Muscle layer of duodenum (tissue), 2 donors: Measurements from ENCODE around the gene MFSD12.
A peak's percentile ranks its signal among the peaks of the same experiment; 100 is the strongest.

ENCODE experiments used
- H3K27ac ChIP-seq: one replicate; pipeline ENCODE4 v1.7.0; 2013; ENCODE audit warnings: mild to moderate bottlenecking, low read length
- H3K27me3 ChIP-seq: one replicate; pipeline ENCODE4 v1.7.0; 2013; ENCODE audit warnings: low read depth, mild to moderate bottlenecking, control low read depth, low read length
- H3K36me3 ChIP-seq, 2 donors: one replicate each; pipeline ENCODE4 v1.7.0; 2013; ENCODE audit warnings: low read length in 2 of 2, control low read depth in 1 of 2, mild to moderate bottlenecking in 1 of 2; ENCODE audit not compliant: insufficient read depth in 2 of 2, control insufficient read depth in 1 of 2
- H3K4me1 ChIP-seq, 2 donors: one replicate each; pipeline ENCODE4 v1.7.0; 2013; ENCODE audit warnings: low read length in 2 of 2, mild to moderate bottlenecking in 2 of 2, control low read depth in 1 of 2, moderate library complexity in 1 of 2; ENCODE audit not compliant: insufficient read depth in 2 of 2, control insufficient read depth in 1 of 2
- H3K4me3 ChIP-seq, 2 donors: one replicate each; pipeline ENCODE4 v1.7.0; 2013; ENCODE audit warnings: low read length in 2 of 2, low read depth in 1 of 2, mild to moderate bottlenecking in 1 of 2
- H3K9me3 ChIP-seq, 2 donors: one replicate each; pipeline ENCODE4 v1.7.0; 2013; ENCODE audit warnings: low read length in 2 of 2, control low read depth in 1 of 2, mild to moderate bottlenecking in 1 of 2; ENCODE audit not compliant: control insufficient read depth in 1 of 2
- donor health status: healthy.

The MFSD12 gene

DNA sequence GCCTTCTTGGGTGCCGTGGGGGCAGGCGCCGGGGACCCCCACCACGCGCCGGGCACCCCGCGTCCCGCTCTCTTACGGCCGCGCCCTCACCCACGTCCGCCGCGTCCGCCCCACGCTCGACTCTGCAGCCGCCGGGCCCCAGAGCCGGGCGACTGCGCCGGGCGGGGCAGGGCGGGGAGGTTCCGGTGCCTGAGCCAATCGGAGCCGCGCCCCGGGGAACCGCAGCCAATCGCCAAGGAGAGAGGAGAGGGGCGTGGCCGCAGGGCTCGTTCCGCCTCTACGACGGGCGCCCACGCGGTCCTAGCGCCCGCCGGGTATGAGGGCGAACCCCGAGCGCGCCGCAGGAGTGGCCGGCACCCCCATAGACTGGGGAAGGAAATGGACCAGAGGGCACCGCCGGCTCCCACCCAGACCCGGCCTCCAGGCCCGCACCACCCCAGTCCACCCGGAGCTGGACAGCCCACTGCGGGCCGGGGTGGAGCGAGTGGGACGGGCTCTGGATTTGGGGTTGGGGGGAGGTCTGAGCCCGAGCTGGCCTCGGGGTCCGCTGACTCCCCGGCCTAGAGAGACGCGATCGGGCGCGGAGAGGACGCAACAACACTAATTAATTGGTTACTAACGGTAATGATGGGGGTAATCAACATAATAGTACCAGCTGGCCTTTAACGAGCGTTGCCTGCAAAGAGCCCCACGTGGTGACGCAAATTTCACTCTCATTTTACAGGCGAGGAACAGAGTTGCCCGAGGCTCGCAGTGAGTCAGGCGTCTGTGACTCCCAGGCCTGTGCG lies at the start of gene MFSD12:
Gene MFSD12, minus strand, starts transcription at position 126 of the 788 bp plus-strand sequence. CDS start 183 bp downstream, outside the sequence.
- no peaks in the 10 kb centered on the region for H3K36me3 ChIP-seq
- peak within 1 kb of the TSS; percentile 67 for H3K27ac ChIP-seq
- peak within 1 kb of the TSS; percentile 79 to 94 for H3K4me3 ChIP-seq
- no peaks in the 10 kb centered on the region for H3K9me3 ChIP-seq
- peaks cover 0 to 17% of the 10 kb centered on the region in 2 donors for H3K4me1 ChIP-seq
- no peaks in the 10 kb centered on the region for H3K27me3 ChIP-seq

DNA sequence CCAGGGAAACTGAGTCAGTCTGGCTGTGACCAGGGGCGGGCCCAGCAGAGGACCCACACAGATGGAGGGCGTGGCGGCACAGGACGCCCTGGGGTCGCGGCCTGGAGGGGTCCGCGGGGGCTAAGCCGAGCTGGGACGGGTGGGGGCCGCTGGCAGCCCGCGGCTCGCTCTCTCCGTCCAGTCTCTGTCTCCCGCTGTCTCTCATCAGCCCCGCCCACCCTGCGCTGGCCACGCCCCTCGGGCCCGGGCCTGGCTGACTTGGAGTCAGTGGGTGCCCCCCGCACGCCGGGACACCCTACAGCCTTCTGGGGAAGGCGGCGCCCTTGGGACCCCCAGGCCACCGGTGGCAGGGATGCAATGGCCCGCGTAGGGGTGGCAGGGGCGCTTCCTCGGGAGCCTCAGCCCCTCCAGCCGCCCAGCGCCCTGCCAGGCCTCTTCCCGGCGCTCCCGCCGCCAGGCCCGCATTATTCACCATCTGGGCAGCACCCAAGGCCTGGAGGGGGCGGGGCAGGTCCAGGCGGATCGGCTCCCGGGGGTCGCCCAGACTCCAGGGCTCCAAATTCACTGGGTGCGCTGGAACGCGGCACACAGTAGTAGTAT lies 49.4 kb upstream of the MFSD12 start, which contains the start of gene TBXA2R:
Gene TBXA2R, minus strand, starts transcription at position 186 of the 600 bp plus-strand sequence. CDS start 6,241 bp downstream, outside the sequence.
- Histone ChIP-seq H3K4me1 (peaks cover 0 to 25% of the 10 kb centered on the region in 2 donors), H3K36me3 (peaks cover 2 to 13% of the 10 kb centered on the region in 2 donors), H3K27ac (no peak within 1 kb of the TSS), H3K9me3 (no peaks in the 10 kb centered on the region), H3K27me3 (no peaks in the 10 kb centered on the region), H3K4me3 (peak within 1 kb of the TSS; percentile 42 to 65)

DNA sequence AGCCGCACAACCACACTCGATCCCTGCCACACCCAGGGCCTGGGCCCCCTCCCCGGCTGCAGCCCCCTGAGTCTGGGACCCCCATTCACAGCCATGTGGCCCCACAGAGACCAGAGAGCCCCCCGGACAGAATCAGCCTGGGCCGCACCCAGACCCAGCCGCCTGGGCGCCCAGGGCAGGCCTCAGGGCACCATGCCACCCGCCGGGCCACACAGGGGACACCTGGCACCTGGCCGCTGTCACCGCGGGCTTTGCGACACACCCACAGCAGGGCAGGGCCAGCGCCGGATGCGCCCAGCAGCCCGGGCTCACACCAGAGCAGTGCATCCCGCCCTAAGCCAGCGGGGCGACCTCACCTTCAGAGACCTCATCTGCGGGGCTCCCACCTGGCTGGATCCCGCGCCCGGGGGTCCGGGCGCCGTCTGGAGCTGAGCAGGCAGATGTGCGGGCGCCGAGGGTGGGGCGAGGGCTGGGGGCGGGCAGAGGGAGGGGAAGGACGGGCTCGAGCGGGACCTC lies 48.8 kb upstream of the MFSD12 start:
- H3K4me1 ChIP-seq, result peaks cover 0 to 25% of the 10 kb centered on the region in 2 donors

DNA sequence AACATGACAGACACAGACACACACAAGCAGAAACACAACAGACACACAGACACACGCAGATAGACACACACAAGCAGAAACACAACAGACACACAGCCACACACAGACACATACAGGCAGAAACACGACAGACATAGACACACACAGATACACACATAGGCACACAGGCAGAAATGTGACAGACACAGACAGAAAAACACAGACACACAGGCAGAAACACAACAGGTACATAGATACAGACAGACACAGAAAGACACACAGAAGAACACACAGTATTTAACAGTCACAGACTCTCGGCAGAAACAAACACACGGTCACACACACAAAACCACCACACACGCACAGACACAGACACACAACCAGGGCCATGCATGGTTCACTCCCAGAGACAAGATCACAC lies 48.4 kb upstream of the MFSD12 start:
- Histone ChIP-seq H3K27me3 (no peaks in the 10 kb centered on the region), H3K4me1 (peaks cover 0 to 25% of the 10 kb centered on the region in 2 donors), H3K4me3 (peak overlapping the region; percentile 11 to 65), H3K36me3 (peaks cover 0 to 3% of the 10 kb centered on the region in 2 donors), H3K9me3 (no peaks in the 10 kb centered on the region), H3K27ac (no peak overlapping the region)

More for the DNA sequence above, 48.8 kb upstream of the MFSD12 start:
- Histone ChIP-seq H3K9me3 (no peaks in the 10 kb centered on the region), H3K27me3 (no peaks in the 10 kb centered on the region), H3K27ac (no peak overlapping the region), H3K4me3 (peak overlapping the region; percentile 11 to 65), H3K36me3 (peaks cover 0 to 7% of the 10 kb centered on the region in 2 donors)

DNA sequence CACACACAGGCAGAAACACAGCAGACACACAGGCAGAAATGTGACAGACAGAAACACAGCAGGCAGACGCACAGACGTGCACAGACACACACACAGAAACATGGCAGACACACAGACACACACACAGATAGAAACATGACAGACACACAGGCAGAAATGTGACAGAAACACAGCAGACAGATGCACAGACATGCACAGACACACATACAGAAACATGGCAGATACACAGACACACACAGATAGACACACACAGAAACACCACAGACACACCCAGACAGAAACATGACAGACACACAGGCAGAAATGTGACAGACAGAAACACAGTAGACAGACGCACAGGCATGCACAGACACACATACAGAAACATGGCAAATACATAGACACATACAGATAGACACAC lies 48.0 kb upstream of the MFSD12 start:
- Histone ChIP-seq H3K36me3 (no peaks in the 10 kb centered on the region), H3K9me3 (no peaks in the 10 kb centered on the region), H3K27me3 (no peaks in the 10 kb centered on the region), H3K27ac (no peak overlapping the region), H3K4me3 (peak overlapping the region; percentile 11 to 65), H3K4me1 (peaks cover 0 to 25% of the 10 kb centered on the region in 2 donors)

DNA sequence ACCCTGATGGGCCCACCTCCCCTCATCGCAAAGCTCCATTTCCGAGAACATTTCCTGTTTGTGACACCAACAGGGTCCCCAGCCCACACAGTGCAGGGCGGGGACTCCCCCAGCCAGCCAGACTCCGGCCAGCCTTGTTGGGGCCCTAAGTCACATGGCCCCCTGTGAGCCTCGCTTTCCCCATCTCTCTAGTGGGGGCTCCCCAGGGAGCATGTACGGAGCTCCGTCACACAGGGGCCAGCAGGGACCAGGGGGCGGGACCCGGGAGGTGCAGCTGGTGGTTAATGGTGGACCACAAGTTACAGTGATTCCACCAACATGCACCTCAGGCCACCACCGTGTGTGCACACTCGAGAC lies 47.6 kb upstream of the MFSD12 start:
- H3K27me3 ChIP-seq, result no peaks in the 10 kb centered on the region
- no peak overlapping the region for H3K27ac ChIP-seq
- no peaks in the 10 kb centered on the region for H3K9me3 ChIP-seq
- H3K4me1 ChIP-seq, result peaks cover 0 to 25% of the 10 kb centered on the region in 2 donors
- no peaks in the 10 kb centered on the region for H3K36me3 ChIP-seq
- peak overlapping the region in 1 of 2 donors; percentile 11 for H3K4me3 ChIP-seq

DNA sequence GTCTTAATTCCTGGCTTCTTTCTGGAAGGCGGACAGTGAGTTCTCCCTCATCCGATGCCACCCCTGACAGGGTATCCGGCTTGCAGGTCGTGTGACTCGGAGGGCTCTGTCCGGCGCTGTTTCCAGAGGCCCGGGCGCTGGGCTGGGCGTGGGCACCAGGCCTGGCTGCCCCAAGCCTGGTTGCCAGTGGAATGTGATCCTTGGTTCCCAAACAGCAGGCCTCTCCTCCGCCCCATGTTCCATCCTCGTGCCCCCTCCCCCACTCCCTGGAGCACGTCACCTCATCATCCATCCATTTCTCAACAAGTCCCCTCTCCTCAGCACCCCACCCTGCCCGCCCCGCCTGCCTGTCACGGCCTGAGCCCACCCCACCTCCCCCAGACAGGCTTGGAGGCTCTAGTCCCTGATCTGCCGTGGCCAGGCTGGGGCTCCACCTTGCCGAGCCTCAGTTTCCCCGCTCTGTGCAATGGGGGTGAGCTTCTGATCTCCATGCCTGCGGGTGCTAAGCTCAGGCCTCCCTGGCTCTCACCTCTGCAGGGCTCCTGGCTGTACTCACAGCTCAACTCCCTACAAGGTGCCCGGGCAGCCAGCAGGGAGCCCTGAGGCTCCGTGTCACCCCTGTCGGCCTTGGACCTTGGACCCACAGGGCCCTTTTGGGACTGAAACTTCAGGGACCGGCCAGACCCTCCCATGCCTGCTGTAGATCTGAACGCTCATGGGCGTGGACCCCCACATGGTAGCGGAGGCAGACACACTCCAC lies 47.0 kb upstream of the MFSD12 start:
- Histone ChIP-seq H3K9me3 (no peaks in the 10 kb centered on the region), H3K4me1 (peaks cover 0 to 25% of the 10 kb centered on the region in 2 donors), H3K27me3 (no peaks in the 10 kb centered on the region), H3K4me3 (no peak overlapping the region), H3K36me3 (no peaks in the 10 kb centered on the region), H3K27ac (no peak overlapping the region)

DNA sequence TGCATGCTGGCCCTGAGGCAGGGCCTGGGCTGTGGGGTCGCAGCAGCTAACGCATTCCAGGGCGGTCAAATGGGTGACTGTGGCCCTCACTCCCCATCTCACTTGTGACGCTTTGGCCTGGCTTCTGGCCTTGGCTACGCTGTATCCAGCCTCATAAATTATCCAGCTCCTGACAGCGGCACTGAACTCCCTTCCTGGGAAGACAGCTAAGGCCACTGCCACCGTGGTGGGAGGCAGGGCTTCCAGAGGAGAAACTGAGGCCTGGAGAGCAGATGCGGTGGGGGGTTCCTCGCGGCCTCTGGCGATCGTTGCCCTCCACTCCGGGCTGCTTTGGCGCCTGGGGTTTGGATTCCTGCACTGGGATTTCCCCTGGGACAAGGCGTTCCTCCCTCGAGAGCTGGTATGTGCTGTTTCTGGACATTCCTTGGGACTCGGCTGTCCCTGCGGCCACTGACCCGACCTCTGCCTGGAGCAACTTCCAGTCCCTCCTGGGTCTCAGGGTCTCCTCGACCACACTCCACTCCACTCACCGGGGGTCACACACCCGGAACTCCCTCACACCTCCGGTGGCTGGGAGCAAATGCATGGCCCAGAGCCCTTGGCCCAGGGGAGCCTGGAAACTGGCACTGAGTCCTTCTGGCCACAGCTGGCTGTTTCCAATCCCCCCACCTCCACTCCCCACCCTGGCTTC lies 45.9 kb upstream of the MFSD12 start:
- H3K36me3 ChIP-seq, result no peaks in the 10 kb centered on the region
- H3K27ac ChIP-seq, result no peak overlapping the region
- H3K9me3 ChIP-seq, result no peaks in the 10 kb centered on the region
- no peaks in the 10 kb centered on the region for H3K27me3 ChIP-seq
- peaks cover 0 to 18% of the 10 kb centered on the region in 2 donors for H3K4me1 ChIP-seq
- no peak overlapping the region for H3K4me3 ChIP-seq

DNA sequence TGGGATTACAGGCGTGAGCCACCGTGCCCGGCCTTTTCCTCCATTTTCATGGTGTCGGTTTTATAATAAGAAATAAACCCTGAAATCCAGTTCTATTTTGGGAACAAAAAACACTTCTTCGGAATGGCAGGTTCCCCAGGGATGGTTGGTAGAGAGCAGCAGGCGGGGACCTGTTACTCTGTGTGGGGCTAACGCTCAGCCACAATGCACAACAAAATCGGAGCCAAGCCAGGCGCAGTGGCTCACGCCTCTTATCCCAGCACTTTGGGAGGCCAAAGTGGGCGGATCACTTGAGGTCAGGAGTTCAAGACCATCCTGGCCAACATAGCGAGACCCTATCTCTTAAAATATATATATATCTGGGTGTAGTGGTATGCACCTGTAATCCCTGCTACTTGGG lies 43.6 kb upstream of the MFSD12 start:
- Histone ChIP-seq H3K4me1 (peaks cover 0 to 1% of the 10 kb centered on the region in 2 donors), H3K36me3 (no peaks in the 10 kb centered on the region), H3K4me3 (no peak overlapping the region), H3K27ac (no peak overlapping the region), H3K9me3 (no peaks in the 10 kb centered on the region), H3K27me3 (no peaks in the 10 kb centered on the region)

DNA sequence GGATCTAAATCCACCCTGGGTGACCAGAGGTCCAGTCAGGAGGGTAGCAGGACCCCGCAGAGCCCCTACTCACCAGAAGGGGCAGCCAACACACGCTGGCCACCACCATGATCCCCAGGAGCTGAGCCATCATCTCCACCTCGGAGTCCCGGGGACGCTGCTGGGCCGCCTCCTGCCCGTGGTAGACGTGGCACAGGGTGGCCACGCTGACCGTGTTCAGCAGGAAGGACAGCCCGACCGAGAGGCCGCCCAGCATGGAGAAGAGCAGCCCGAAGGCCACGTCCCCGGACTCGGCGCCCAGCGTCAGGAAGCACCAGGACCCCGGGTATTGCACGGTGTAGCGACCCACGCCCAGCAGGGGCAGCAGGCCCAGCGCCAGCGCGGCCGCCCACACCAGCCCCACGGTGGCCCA lies 42.4 kb upstream of the MFSD12 start:
- Histone ChIP-seq H3K27ac (no peak overlapping the region), H3K27me3 (no peaks in the 10 kb centered on the region), H3K9me3 (no peaks in the 10 kb centered on the region), H3K4me3 (no peak overlapping the region), H3K4me1 (no peaks in the 10 kb centered on the region), H3K36me3 (no peaks in the 10 kb centered on the region)
